Limb (tissue), 2 donors: ENCODE results near the gene PRF1.
"Not testable (repeated sequence)": the region's sequence is repeated elsewhere in the genome, so short reads cannot be mapped to it uniquely, and the experiment has no call there.

ENCODE experiments used
- DNase-seq, 2 donors: peaks; one replicate each; pipeline ENCODE4 v3.0.0-alpha.2; 2016; ENCODE audit errors: extremely low spot score in 2 of 2

The PRF1 gene

DNA sequence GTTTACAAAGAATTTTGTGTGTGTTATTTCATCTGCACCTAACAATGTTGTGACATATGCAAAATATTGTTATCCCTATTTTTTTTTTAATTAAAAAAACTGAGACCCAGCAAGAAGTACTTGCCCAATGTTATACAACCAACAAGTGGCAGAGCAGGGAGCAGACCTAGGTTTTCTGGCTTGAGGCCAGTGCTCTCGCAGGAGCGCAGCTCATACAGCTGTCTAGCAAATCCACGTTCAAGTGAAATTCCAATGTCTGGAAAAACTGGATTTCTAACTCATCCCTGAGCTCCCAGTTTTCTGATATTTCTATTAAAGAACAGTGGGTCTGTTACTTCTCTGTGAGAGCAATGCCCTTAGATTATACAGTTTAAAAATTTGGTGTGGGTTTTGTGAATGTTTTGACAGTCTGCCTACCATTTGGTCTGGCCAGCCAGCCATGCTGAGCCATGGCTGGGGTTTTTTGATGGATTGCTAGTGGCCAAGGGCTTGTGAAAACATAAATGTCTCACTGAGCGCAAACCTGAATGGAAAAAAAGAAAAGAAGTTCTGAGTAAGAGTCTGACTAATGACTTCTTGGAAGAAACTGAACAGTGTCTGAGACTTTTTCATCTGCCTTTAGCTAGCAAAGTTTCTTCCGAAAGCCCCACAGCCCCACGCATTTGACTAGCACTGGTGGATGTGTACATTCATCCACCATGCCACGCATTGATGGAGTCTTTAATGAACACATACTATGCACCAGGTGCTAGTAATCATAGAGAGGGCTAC is 15.4 kb upstream of the PRF1 start:
- DNase-seq, result peak in 1 of 2 donors; percentile 52

DNA sequence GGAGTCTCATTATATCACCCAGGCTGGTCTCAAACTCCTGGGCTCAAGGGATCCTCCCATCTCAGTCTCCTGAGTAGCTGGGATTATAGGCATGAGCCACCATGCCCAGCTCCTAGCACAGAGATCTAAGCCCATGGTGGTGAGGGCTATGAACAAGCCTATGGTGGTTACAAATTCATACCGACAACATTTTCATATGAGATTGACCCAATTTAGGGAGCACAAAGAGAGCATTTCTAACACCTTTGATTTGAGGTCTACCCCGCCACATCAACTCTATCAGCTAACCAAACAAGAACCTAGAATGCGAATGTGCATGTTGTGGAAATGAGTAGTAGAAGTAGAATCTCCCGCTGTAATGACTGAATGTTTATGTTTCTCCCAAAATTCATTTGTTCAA is 14.2 kb upstream of the PRF1 start:
- DNase-seq, result no peak

DNA sequence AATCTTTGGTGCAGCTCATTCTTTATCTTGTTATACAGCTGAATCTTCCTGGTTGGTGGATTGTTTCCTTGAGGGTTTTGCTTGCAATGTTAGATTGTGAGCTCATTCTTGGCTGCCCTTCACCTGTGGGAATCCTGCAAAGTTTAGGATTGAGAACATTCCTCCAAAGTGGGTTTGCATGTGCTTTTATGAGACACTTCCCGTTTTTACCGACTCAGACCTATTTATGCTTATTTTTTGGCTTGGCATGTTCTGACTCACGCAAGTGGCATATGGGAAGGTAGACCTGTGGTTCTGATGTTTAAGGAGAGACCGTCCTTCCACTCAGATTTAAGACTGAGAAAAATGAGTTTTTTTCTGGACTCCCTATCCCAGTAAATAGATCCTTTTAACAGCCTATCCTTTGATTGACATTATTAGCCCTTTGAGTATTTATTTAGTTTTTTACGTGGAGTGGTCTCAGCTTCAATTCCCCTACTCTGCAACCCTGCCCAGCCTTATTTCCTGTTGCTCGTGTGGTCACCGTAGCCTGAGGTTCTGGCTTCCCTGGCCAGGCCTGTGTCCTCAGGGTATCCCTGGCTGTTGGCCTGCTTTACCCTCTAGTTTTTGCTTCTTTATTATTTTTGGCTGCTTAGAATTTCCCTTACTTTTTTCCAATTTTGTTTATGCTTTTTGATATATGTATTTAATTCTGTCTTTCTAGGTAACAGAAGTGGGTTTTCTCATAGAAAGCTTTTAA is 13.4 kb upstream of the PRF1 start:
- no peak for DNase-seq

DNA sequence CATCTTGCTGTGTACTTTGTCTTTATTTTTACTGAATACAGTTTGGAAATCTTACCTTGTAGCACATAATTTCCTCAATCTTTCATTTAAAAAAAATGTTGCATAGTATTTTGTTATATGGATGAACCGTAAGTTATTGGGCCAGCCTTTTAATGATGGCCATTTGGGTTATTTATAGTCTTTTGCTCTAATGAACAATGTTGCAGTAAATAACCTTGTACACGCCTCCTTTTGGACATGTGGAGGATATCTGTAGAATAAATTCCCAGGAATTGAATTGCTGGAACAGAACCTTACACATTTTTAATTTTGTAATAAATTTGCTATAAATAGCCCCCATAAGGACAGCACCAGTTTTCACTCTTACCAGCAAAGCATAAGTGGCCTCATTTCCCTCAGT is 12.7 kb upstream of the PRF1 start:
- DNase-seq, result no peak

DNA sequence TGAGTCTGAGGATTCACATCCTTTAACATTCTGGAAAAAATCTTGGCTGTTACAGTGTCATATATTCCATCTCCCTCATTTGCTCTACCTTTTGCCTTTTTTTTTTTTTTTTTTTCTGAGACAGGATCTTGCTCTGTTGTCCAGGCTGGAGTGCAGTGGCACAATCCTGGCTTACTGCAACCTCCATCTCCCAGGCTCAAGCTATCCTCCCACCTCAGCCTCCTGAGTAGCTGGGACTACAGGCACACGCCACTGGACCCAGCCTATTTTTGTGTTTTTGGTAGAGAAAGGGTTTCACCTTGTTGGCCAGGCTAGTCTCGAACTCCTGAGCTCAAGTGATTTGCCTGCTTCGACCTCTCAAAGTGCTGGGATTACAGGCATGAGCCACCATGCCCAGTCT is 11.8 kb upstream of the PRF1 start:
- not testable (repeated sequence) for DNase-seq

DNA sequence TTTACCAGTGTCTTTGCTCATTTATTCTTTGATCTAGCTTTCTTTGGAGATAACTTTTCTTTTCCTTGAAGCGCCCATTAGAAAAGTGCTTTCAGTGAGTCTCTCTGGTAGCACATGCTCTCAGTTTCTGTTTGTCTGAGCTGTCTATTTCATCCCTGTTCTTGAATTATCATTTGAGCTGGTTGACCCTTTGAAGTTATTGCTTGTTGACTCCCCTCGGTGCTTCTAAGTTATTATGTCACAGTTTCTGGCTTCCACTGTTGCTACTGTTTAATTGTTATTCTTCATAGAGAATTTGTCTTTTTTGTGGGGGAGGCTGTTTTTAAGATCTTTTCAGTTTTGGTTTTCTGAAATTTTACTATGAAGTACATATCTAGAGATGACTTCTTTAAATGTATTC is 11.4 kb upstream of the PRF1 start:
- no peak for DNase-seq

DNA sequence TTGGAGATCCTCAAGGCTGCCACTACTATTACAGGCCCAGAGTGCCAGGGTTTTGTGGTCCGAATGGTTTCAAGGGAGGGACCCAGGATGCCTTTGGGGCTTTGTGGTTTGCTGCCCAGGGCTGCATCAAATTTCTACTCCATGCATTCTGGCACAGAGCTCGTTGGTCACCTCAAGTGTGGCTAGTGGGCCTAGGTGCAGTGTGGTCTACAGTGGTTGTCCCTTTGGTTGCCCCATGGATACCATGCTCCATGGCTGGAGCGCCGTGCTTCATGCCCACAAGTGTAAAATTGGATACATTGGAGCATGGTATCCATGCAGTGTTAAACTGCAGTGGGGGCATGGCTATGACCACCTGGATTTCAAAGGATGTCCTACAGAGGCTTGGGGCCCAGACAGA is 5.4 kb upstream of the PRF1 start:
- no peak for DNase-seq

DNA sequence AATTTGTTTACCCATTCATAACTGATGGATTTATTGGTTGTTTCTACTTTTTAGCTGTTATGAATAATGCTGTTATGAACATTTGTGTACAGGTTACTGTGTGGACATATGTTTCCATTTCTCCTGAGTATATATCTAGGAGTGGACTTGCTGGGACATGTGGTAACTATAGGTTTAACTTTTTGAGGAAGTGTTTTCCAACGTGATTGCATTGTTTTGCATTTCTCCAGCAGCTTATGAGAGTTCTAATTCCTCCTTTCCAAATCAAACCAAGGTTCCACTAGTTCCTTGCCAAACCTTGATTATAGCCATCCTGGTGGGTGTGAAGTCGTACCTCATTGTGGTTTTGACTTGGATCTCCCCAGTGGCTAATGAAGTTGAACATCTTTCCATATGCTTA is 2.6 kb upstream of the PRF1 start:
- no peak for DNase-seq

DNA sequence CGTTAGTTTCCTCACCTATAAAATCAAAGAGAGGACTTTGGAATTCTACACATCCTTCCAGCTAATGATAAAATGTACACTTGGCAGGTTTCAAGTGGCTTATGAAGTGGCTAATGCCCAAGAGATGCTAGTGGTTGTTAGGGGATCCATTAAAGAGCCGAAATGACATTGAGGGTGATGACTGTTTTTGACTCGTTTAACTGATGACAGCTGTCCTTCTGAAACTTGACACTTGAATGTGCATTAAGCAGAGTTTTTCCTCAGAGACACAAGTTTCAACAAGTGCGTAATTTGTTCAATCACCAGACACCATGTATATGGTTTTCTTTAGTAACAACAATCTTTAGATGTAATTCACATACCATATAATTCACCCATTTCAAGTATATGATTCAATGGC is 1.6 kb upstream of the PRF1 start:
- no peak for DNase-seq

DNA sequence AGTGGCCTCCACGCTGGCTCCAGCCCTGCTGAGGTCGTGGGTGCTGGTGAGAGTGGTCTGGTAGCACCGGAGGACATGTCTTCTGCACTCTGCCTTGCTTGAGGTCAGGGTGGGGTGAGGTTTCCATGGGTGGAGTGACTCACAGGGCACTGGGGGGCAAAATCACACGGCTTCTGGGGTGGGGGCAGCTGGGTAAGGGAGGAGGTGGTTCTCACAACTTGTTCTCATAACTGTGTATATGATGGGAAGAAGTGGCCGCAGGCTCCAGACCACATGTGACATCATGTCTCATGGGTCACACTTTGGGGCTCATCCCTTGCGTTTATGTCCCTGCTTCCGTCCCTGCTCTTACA is 884 bp upstream of the PRF1 start:
- no peak for DNase-seq

DNA sequence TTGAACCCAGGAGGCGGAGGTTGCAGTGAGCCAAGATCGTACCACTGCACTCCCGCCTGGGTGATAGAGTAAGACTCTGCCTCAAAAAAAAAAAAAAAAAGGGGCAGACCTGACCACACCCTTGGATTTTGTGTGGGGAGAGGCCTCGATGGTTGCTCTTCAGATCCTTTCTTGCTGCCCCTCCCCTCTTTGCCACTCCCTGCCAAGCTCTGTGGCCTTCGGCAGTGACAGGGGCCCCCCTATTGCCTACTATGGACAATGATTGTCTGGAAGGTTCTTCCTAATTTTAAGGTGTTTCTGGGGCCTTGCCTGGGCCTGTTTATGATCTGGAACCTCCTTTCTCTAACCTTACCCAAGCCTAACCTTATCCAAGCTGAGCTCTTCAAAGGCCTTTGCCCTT is 795 bp downstream of the PRF1 start:
- DNase-seq, result no peak

DNA sequence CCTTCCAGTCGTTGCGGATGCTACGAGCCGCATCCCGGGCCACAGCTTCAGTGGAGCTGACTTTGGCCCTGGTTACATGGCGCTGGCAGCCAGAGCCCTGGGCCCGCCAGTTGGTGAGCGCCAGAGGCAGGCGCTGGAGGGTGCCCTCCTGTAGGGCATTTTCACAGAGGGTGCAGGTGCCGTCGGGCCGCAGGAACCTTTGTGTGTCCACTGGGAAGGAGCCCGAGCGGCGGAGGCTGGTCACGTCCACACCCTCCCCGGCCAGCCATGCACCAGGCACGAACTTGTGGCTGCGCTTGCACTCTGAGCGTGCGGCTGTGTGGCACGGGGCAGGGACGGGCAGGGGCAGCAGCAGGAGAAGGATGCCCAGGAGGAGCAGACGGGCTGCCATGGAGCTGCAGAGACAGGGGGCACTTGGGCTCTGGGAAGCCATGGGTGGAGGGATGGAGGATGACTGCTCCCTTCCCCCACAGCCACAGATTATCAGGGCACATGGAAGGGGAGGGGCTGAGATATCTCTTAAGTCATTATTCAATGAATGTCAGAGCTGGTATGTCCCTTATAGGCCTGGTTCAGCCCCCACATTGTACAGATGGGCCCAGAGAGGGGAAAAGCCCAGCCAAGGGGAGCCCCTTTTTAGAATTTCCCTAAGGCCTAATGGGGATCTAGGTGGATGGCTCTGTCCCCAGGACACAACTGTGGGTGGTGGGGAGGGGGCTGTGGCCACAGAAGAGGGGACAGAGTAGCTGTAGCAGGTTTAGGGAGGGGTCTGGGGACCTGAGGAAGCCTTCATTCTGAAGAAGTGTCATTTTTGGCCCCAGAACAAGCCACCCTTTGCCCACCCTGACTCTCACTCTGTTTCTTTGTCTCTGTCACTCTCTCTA is 1.8 kb downstream of the PRF1 start:
- DNase-seq, result no peak

DNA sequence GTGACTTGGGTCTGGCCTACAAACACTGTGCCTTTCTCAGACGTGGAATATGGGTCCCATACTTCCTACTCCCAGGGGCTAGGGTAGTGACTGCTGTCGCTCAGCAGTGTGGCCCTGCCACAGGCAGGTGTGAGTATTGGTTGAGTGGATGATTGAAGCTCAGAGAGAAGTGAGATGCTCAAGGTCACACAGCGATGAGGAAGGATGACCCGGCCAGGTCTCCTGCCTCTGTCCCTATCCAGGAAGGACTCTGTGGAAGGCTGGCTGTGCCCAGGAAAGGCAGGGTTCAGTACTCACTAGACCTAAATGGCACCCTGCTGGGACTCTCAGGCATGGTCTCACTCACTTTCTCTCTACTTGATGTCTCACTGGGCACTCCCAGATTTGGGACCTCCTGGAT is 2.8 kb downstream of the PRF1 start:
- no peak for DNase-seq

DNA sequence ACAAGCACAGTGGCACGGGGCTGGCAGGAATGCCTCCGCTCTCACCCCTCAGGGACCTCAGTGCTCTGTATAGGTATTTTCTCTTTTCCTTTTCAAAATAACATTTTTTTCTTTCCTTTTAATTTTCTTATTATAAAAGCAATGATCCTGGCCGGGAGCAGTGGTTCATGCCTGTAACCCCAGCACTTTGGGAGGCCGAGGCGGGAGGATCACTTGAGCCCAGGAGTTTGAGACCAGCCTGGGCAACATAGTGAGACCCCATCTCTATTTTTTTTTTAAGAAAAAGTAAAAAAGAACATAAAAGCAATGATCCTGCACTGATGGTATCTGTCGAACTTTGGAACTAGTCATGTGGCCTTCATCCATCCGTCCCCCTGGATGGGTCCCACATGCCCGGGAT is 3.2 kb downstream of the PRF1 start:
- no peak for DNase-seq

DNA sequence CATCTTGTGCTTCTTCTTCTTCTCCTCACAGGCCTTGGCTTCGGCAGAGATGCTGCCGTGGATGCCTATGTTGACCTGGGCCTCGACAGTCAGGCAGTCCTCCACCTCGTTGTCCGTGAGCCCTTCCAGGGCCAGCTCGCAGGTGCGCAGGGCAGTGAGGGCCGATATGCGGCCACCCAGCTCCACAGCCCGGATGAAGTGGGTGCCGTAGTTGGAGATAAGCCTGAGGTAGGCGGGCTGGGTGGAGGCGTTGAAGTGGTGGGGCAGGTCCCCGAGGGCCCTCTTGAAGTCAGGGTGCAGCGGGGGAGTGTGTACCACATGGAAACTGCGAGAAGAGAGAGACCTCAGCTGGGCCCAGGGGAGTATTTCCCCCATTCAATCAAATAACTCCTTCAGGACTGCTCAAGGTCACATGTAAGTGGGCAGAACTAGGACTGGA is 3.7 kb downstream of the PRF1 start:
- DNase-seq, result no peak

DNA sequence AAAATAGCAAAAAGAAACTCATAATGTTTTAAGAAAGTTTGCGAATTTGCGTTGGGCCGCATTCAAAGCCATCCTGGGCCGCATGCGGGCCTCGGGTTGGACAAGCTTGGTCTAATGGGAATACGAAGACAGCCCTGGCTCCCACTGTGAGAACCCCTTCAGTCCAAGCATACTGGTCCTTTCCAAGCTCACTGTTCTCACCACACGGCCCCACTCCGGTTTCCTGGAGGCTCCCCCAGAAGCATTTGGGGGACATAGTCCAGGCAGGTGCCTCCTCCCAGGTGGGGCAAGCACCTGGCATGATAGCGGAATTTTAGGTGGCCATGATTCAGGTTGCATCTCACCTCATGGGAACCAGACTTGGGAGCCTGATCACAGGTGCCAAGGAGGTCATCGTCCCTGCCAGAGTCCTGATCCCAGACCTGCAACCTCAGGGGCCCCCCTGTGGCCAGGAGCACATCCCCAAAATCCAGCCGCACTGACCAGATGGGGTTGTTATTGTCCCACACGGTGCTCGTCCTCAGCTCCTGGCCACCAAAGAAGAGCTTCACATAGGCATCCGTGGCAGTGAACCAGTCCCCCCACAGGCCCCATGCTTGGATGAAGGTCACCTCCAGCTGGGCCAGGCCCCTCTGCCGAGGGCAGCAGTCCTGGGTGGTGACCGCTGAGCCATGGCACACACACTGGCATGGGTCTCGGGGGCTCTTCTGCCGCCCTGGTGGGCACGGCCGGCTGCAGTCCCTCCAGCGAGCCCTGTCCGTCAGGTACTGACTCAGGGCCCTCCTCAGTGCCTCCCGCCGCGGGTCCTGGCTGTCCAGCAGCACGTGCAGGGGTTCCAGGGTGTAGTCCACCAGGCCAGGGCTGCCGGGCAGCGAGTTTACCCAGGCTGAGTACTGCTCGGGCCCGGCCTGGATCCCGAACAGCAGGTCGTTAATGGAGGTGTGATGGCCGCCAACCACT is 4.4 kb downstream of the PRF1 start:
- no peak for DNase-seq

DNA sequence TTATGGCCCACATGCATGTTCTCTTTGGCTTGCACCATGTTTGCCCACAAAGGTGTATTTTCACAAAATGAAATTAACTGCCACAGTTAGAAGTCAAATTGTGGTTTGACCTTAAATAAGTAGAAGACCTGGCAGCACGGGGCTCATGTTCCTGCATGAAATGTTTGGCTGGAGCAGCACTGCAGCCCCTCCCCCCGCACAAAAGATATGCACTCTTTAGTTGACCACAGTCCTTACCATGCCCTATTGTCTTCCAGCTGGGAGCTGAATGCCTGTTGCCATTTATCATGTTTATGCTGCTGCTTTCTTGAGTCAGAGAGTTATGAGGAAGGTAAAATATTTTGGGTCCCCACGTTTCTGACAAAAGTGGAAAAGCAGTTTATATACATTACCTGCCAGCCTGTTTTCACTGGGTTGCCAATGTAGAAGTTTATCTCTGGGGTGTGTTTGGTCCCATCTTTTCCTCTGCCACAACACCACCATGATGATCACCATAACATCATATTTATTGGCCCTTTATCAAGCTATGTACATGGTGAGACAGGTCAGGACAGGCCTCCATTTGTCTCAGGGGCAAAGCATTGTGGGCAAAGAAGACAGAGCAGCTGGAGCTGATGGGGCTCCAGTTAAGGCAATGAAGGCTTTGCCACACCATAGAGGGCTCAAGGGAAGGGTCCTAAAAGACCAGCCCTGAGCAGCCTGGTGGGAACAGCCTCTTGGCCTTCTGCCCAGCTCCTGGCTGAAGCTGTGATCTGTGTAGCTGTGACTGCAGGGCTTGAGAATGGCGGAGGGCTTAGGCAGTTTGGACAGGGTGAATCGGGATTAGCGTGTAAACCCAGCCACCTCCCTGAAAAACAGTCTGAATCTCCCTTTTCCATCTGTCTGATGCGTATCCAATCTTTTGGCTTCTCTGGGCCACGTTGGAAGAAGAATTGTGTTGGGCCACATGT is 5.4 kb downstream of the PRF1 start:
- DNase-seq, result peak in 1 of 2 donors; percentile 68

DNA sequence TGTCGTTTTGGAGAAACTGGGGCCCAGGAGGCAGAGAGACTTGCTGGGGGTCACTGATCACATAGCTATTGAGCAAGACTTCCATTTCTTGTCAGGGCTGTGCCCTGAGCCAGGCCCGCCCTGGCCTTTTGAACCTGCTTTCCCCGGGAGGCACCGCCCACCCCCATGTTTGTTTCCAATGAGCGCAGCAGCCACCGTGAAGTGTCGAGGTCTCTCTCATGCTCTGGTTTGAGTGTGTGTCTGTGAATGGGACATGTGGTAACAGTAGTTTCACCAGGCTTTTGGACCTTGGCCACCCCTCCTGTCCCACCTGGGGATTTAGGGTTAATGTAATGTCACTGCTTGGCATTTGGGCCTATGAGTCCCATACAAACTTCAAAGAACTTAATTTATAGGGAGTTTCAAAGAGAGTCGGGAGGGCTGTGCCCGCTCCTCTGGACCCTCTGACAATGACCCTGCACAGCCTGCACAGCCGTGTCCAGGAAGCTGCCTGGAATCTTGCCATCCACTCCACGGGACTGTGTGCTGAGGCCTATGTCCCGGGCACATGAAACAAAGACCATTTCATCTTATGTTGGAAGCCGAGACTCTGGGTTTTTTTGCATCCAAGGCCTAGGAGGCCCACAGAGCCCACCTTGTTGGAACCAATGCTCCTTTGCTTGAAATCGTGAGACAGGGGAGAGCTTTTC is 6.3 kb downstream of the PRF1 start:
- no peak for DNase-seq

DNA sequence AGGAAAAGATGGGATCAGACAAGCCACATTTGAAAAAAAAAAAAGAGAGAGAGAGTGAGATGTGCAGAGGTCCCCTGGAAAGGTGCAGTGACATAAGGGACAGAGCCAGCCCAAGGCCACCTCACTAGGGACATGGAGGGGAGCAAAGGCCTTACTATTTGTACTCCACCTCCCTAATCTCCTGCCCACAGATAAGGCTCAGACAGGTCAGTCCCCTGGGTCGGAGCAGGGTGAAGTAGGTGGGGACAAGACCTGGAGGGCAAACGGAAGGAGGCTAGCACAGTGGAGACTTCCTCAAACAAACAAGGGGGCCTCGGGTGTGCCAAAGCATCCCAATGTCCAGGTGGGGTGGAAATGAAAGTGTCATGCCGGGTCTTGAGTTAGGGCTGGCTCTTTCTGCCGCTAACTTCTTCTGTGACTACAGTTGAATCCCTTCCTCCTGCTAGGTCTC is 7.0 kb downstream of the PRF1 start:
- DNase-seq, result no peak
